AG04449 (cell line): Measurements from ENCODE around the gene DDX24.

Source experiments
- CTCF ChIA-PET: fragments of 350-600 bp; formaldehyde crosslinking; extraction: SDS; loops from one replicate; lab custom pipeline; 2021; ENCODE audit warnings: antibody characterized with exemption; lab: Yijun Ruan, JAX
- POLR2A ChIA-PET: fragments of 400-600, 350-600 bp; formaldehyde crosslinking; extraction: SDS; loops from one replicate; lab custom pipeline; 2020; ENCODE audit warnings: antibody characterized with exemption, inconsistent platforms; lab: Yijun Ruan, JAX
- DNase-seq: peaks from one replicate; pipeline ENCODE4 v3.0.0-alpha.2; 2010; ENCODE audit warnings: low read depth, low spot score
- H3K4me3 ChIP-seq: 2 replicates; pipeline ENCODE4 v1.5.1; 2011; ENCODE audit warnings: low read depth, mild to moderate bottlenecking, control low read depth, low read length
- CTCF ChIP-seq: IDR thresholded peaks from one replicate; pipeline ENCODE4 v1.5.1; 2011; ENCODE audit warnings: mild to moderate bottlenecking, moderate library complexity, low read length, control low read depth, inconsistent platforms; ENCODE audit not compliant: insufficient read depth; ENCODE audit errors: missing control alignments

Gene DDX24

GRCh38 chr14:94098326-94098992 is 17.5 kb upstream of the DDX24 start:
- H3K4me3 ChIP-seq, result no peak overlapping the region
- no peak for TF ChIP-seq CTCF
- ChIA-PET CTCF (interaction anchor here (1.8 to 3.6 kb wide), 3 partner anchors 8 to 38 kb away, joined by 5 to 15 read pairs (median 12); no protein-coding TSS in a partner anchor), POLR2A (no interaction called here)
- DNase-seq, result no peak

- DNase-seq, result no peak
- POLR2A ChIA-PET, result interaction anchor here (1.2 kb wide), 1 partner anchor 16 kb away, joined by 3 read pairs; the partner anchor contains the start of genes DDX24 and IFI27L1
Observed at GRCh38 chr14:94097091-94097490, 16.1 kb upstream of the DDX24 start.

GRCh38 chr14:94093418-94093817 is 12.4 kb upstream of the DDX24 start:
- POLR2A ChIA-PET, result no interaction called here
- no peak for DNase-seq
- TF ChIP-seq CTCF, result no peak
- no peak overlapping the region for H3K4me3 ChIP-seq
- CTCF ChIA-PET, result interaction anchor here (0.9 kb wide), 1 partner anchor 43 kb away, joined by 3 read pairs; no protein-coding TSS in a partner anchor

More at GRCh38 chr14:94097091-94097490, 16.1 kb upstream of the DDX24 start:
- H3K4me3 ChIP-seq, result no peak overlapping the region
- CTCF ChIA-PET, result interaction anchor here (0.6 to 3.6 kb wide), 5 partner anchors 11 to 114 kb away, joined by 3 to 15 read pairs (median 4); no protein-coding TSS in a partner anchor
- no peak for TF ChIP-seq CTCF

- TF ChIP-seq CTCF, result no peak
- POLR2A ChIA-PET, result no interaction called here
Observed at GRCh38 chr14:94089479-94089878, 8.5 kb upstream of the DDX24 start.

GRCh38 chr14:94088516-94088915 is 7.5 kb upstream of the DDX24 start:
- H3K4me3 ChIP-seq, result no peak overlapping the region
- TF ChIP-seq CTCF, result no peak
- POLR2A ChIA-PET, result interaction anchor here (1.1 kb wide), 1 partner anchor 12 kb away, joined by 3 read pairs; no protein-coding TSS in a partner anchor
- peak; percentile 5 for DNase-seq
- CTCF ChIA-PET, result interaction anchor here (1.3 to 1.6 kb wide), 3 partner anchors 12 to 48 kb away, joined by 3 to 8 read pairs (median 3); no protein-coding TSS in a partner anchor

More at GRCh38 chr14:94089479-94089878, 8.5 kb upstream of the DDX24 start:
- no peak for DNase-seq
- CTCF ChIA-PET, result interaction anchor here (1.3 to 1.6 kb wide), 4 partner anchors 10 to 47 kb away, joined by 3 to 8 read pairs (median 4); no protein-coding TSS in a partner anchor
- no peak overlapping the region for H3K4me3 ChIP-seq

- CTCF ChIA-PET, result interaction anchor here (0.8 to 1.5 kb wide), 3 partner anchors 13 to 49 kb away, joined by 4 to 8 read pairs (median 4); no protein-coding TSS in a partner anchor
- TF ChIP-seq CTCF, result no peak
- POLR2A ChIA-PET, result interaction anchor here (1.1 kb wide), 1 partner anchor 13 kb away, joined by 3 read pairs; no protein-coding TSS in a partner anchor
- no peak overlapping the region for H3K4me3 ChIP-seq
- no peak for DNase-seq
Observed at GRCh38 chr14:94087891-94088290, 6.9 kb upstream of the DDX24 start.
